ENCODE measurements around the gene C11orf21. TPM values are rescaled to one million over a fixed set of nuclear protein-coding genes. Genes with fewer than 3 reads are reported as not detected.
"Not testable (repeated sequence)": the region's sequence is repeated elsewhere in the genome, so short reads cannot be mapped to it uniquely, and the experiment has no call there.

The C11orf21 gene
- polyA plus RNA-seq, 1 of the 3 experiments (the other 2 are of a cell fraction), result 0.03 TPM

GRCh38 chr11:2287091-2287490 is 14.6 kb downstream of the C11orf21 start:
- Histone ChIP-seq H3F3A (replicated peaks; ENCODE audit: insufficient read depth) (no peaks in the 10 kb centered on the region), H3K36me3 (replicated peaks in 1 of 2; ENCODE audit: control insufficient read depth in 1 of 2, insufficient read depth in 2 of 2, low read length in 1 of 2) (no peaks in the 10 kb centered on the region), H3K9me3 (no peaks in the 10 kb centered on the region), H3K27me3 (ENCODE audit: insufficient read depth) (no peaks in the 10 kb centered on the region; the same call in 1 of the 2 replicates), H3K4me2 (no peak overlapping the region), H3K79me2 (ENCODE audit: insufficient read depth) (no peaks in the 10 kb centered on the region), H3K9ac (no peak overlapping the region), H2AFZ (ENCODE audit: low read depth) (no peak overlapping the region), H3K27ac (ENCODE audit: low read depth in 2 of 2, low read length in 1 of 2) (no peak overlapping the region), H4K20me1 (ENCODE audit: insufficient read depth) (no peaks in the 10 kb centered on the region), H3K4me1 (ENCODE audit: control insufficient read depth in 1 of 2, insufficient read depth in 2 of 2, low read depth in 1 of 2, low read length in 1 of 2) (no peaks in the 10 kb centered on the region), H3K4me3 (ENCODE audit: low read depth in 2 of 2, low read length in 1 of 2) (no peak overlapping the region), H3K9me2 (no peaks in the 10 kb centered on the region)
- ChIA-PET POLR2A (no interaction called here), CTCF (interaction anchor here (0.8 kb wide), 1 partner anchor 129 kb away, joined by 3 read pairs; no protein-coding TSS in a partner anchor)
- TF ChIP-seq USF1 (IDR thresholded peaks at IDR 0.05; ENCODE audit: borderline replicate concordance, low read depth) (no peak), ELF1 (IDR thresholded peaks at IDR 0.05) (no peak), EZH2phosphoT487 (IDR thresholded peaks at IDR 0.05; ENCODE audit: borderline replicate concordance, low read depth) (no peak), POLR2AphosphoS5 (IDR thresholded peaks at IDR 0.05; ENCODE audit: low read depth, low read length) (no peak), TCF12 (IDR thresholded peaks at IDR 0.05) (no peak), IRF3 (IDR thresholded peaks at IDR 0.05; ENCODE audit: low read depth, low read length) (no peak), CHD2 (IDR thresholded peaks at IDR 0.05; ENCODE audit: low read length, partially characterized antibody) (no peak), SIN3A (IDR thresholded peaks at IDR 0.05; ENCODE audit: borderline replicate concordance, low read depth, low read length) (no peak), NRF1 (IDR thresholded peaks at IDR 0.05; ENCODE audit: low read depth, low read length) (no peak), RCOR1 (IDR thresholded peaks at IDR 0.05; ENCODE audit: low read length) (no peak), MEF2A (IDR thresholded peaks at IDR 0.05; ENCODE audit: borderline replicate concordance, low read depth) (no peak), FOXM1 (IDR thresholded peaks at IDR 0.05; ENCODE audit: low read depth) (no peak), TEAD4 (IDR thresholded peaks at IDR 0.05; ENCODE audit: borderline replicate concordance, insufficient read depth) (no peak), RFX5 (IDR thresholded peaks at IDR 0.05; ENCODE audit: low read length) (no peak), GABPA (IDR thresholded peaks at IDR 0.05; ENCODE audit: low read depth) (no peak)
- WGBS (ENCODE audit: low lambda C conversion rate), result 47% methylated on average over 16 of the region's 16 CpGs
- DNase-seq, result no peak

- H3K4me1 ChIP-seq (ENCODE audit: control insufficient read depth in 1 of 2, insufficient read depth in 2 of 2, low read depth in 1 of 2, low read length in 1 of 2); H3F3A ChIP-seq (replicated peaks; ENCODE audit: insufficient read depth); CTCF ChIA-PET; H3K4me2 ChIP-seq; DNase-seq; H3K9ac ChIP-seq; H3K36me3 ChIP-seq (replicated peaks in 1 of 2; ENCODE audit: control insufficient read depth in 1 of 2, insufficient read depth in 2 of 2, low read length in 1 of 2); H3K79me2 ChIP-seq (ENCODE audit: insufficient read depth); H3K9me2 ChIP-seq; H3K27ac ChIP-seq (ENCODE audit: low read depth in 2 of 2, low read length in 1 of 2); H3K4me3 ChIP-seq (ENCODE audit: low read depth in 2 of 2, low read length in 1 of 2); H4K20me1 ChIP-seq (ENCODE audit: insufficient read depth); H3K27me3 ChIP-seq (ENCODE audit: insufficient read depth); H2AFZ ChIP-seq (ENCODE audit: low read depth); POLR2A ChIA-PET; H3K9me3 ChIP-seq: not testable (repeated sequence)
- WGBS (ENCODE audit: low lambda C conversion rate), result 89% methylated on average over 5 of the region's 13 CpGs
These were observed 15.4 kb downstream of the C11orf21 start for GRCh38 chr11:2286350-2286749.
